ENCODE data around the gene ZCCHC9.

ZCCHC9 gene

DNA sequence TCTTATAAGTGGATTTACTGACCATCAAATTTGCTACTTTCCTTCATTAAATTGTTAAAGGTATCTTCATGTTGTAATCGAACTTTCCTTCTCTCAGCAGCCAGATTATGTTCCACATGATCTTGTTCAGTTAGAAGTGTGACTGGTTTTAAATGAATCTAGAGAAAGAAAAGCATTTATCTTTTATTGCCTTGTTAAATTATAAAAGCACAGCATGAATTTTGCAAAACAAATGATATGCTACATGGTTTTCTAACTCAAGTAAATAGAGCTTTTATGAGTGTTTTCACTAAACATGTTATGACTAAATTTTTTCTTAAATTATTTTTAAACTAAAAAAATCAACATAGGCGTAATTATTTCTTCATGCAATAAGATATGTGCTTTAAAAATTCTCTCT is 58.5 kb downstream of the ZCCHC9 start:
- no peak for DNase-seq (ENCODE audit: low read depth)

DNA sequence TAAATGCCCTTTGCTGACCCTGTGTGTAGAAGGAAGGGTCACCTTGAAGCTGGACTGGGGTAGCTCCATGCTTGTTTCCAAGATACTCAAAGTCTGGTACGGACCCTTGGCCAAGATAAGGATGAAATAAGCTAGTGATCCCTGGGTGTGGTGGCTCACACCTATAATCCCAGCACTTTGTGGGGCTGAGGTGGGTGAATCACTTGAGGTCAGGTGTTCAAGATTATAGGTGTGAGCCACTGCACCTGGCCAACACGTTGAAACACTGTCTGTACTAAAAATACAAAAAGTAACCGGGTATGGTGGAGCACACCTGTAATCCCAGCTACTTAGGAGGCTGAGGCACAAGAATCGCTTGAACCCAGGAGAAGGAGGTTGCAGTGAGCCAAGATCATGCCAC is 59.3 kb downstream of the ZCCHC9 start:
- DNase-seq (ENCODE audit: low read depth): no peak

DNA sequence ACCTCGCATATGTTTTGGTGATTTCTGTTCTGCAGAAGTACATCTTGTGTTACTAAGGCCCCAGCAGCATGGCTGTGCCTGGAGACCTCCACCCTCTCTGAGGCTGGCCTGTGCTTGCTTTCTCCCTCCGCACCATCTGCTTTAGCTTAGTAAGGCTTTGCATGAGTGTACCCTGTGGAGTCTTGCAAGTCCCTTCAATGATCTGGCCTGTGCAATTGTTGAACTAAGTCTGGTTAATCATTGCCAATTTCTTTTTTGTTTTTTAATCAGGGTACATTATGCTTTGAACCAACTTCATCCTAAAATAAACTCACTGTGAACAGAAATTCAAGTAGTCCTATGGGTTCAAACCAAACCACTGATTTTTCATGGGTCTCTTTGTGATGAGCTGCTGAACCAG is 60.2 kb downstream of the ZCCHC9 start:
- no peak for DNase-seq (ENCODE audit: low read depth)
